HL-60 (cell line): ENCODE data around the gene RHBDD2.
A peak's percentile ranks its signal among the peaks of the same experiment; 100 is the strongest.
"Not testable (repeated sequence)": the region's sequence is repeated elsewhere in the genome, so short reads cannot be mapped to it uniquely, and the experiment has no call there.

Source experiments
- DNase-seq, 2 experiments: peaks; one replicate each; pipeline ENCODE4 v3.0.0-alpha.2; 2010 to 2020; ENCODE audit warnings: low read depth in 1 of 2, low spot score in 1 of 2
- H3K27ac ChIP-seq: fragments of 250-450 bp; sonication (Bioruptor Pico); replicated peaks from 2 replicates; pipeline ENCODE4 v1.5.1; 2020; ENCODE audit warnings: mild to moderate bottlenecking, moderate library complexity
- H3K27me3 ChIP-seq: fragments of 250-450 bp; sonication (Bioruptor Pico); 2 replicates; pipeline ENCODE4 v1.5.1; 2021; ENCODE audit warnings: mild to moderate bottlenecking, moderate library complexity; ENCODE audit not compliant: insufficient read depth, poor library complexity, severe bottlenecking
- H3K4me3 ChIP-seq: replicated peaks from 2 replicates; pipeline ENCODE4 v1.5.1; 2011; ENCODE audit warnings: mild to moderate bottlenecking, control low read depth, low read length; ENCODE audit not compliant: insufficient read depth
- CTCF ChIP-seq: IDR thresholded peaks from one replicate; pipeline ENCODE4 v1.5.1; 2011; ENCODE audit warnings: low read length, control low read depth, inconsistent platforms; ENCODE audit not compliant: insufficient read depth
- GABPA ChIP-seq: IDR thresholded peaks from 2 replicates; pipeline ENCODE4 v1.6.1; 2012; ENCODE audit warnings: low read depth
- POLR2AphosphoS5 ChIP-seq: IDR thresholded peaks from 2 replicates; pipeline ENCODE4 v1.6.1; 2012; ENCODE audit warnings: low read depth
- REST ChIP-seq: IDR thresholded peaks from 2 replicates; pipeline ENCODE4 v1.6.1; 2012; ENCODE audit warnings: low read depth; ENCODE audit not compliant: insufficient replicate concordance
- SPI1 ChIP-seq: IDR thresholded peaks from 2 replicates; pipeline ENCODE4 v1.6.1; 2012; ENCODE audit warnings: low read depth, mild to moderate bottlenecking, borderline replicate concordance

RHBDD2 gene

DNA sequence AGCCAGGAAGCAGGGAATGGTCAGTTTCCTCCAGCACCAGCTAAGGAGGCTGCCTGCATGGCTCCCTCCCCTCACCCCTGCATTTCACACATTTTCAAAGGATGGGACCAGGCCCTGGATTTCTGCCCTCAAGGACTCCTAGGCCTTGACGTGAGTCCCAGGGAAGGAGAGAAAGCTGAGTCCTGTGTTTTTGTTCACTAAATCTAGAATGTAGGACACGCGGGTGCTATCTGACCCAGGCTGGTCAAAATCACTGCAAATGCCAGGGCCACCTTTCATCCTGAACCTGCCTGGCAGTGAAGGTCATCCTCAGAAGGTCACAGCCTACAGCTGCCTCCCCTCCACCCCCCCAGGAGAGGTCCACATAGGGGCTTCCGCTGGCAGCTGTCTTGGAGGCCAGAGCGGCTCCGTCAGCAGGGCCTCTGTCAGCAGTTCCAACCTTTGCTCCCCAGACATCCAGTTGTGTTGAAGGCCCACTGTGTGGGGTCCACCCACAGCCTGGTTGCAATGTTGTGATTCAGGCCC, 18.0 kb downstream of the RHBDD2 start:
- H3K4me3 ChIP-seq, result no peak overlapping the region
- H3K27me3 ChIP-seq, result no peaks in the 10 kb centered on the region
- no peak for DNase-seq
- TF ChIP-seq SPI1 (no peak), POLR2AphosphoS5 (no peak), GABPA (no peak)
- H3K27ac ChIP-seq, result no peak overlapping the region

DNA sequence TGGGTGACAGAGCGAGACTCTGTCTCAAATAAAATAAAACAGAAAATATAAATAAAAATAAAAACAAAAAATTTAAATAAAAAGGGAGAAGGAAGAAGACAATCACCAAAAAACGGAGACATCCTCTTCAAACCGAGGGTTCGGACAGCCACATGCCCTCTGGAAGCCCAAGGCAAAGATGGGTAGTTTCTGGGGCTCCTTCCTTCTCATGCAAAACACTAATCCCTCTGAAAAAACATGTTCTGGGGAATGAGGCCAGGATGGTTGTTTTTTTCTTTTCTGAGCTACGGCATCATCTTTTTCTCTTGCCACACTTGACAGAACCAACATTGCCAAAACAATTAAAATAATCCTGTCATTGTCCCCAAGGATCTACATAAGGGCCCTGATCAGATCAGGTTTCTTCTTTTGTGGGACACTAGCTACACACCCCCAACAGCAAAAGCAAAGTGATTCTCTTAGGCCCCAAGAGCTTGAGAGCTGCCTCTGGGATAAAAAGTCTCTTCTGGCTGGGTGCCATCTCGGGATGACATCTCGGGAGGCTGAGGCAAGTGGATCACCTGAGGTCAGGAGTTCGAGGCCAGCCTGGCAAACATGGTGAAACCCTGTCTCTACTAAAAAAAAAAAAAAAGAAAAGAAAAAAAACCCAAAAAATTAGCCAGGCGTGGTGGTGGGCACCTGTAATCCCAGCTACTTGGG, 21.9 kb downstream of the RHBDD2 start:
- no peaks in the 10 kb centered on the region for H3K27me3 ChIP-seq
- no peak overlapping the region for H3K27ac ChIP-seq
- H3K4me3 ChIP-seq, result no peak overlapping the region
- TF ChIP-seq POLR2AphosphoS5, result no peak
- TF ChIP-seq GABPA, result no peak
- no peak for TF ChIP-seq REST
- TF ChIP-seq SPI1, result no peak
- DNase-seq, result no peak

- no peak overlapping the region for H3K4me3 ChIP-seq
- H3K27ac ChIP-seq, result peak overlapping the region; percentile 49
- no peak for TF ChIP-seq POLR2AphosphoS5
- no peak for TF ChIP-seq GABPA
- TF ChIP-seq SPI1, result peak; percentile 13; the same call in 1 of the 2 replicates
- no peaks in the 10 kb centered on the region for H3K27me3 ChIP-seq
- peak; percentile 94 to 97 for DNase-seq
These were observed 27.2 kb downstream of the RHBDD2 start for GRCh38 chr7:75905785-75906604.

- Histone ChIP-seq H3K4me3 (no peak overlapping the region), H3K27me3 (no peaks in the 10 kb centered on the region), H3K27ac (no peak overlapping the region)
- no peak for TF ChIP-seq POLR2AphosphoS5
- TF ChIP-seq CTCF, result no peak
- TF ChIP-seq SPI1, result no peak
- TF ChIP-seq GABPA, result no peak
- no peak for TF ChIP-seq REST
- DNase-seq, result no peak
These were observed 28.3 kb downstream of the RHBDD2 start for GRCh38 chr7:75906991-75907667.

DNA sequence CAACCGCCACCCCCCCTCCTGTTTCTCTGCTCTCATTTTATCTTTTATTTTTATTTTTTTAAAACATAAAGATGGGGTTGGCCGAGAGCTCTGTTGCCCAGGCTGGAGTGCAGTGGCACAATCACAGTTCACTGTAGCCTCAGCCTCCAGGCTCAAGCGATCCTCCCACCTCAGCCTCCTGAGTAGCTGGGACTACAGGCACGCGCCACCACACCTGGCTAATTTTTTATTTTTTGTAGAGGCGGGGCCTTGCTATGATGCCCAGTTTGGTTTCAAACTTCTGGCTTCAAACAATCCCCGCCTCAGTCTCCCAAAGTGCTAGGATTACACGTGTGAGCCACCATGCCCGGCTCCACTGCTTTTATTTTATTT, 28.8 kb downstream of the RHBDD2 start:
- H3K4me3 ChIP-seq, H3K27me3 ChIP-seq, H3K27ac ChIP-seq, DNase-seq: not testable (repeated sequence)
